Renal cortex interstitium (tissue), 15 donors: ENCODE results near the gene KATNIP. TPM values are rescaled to one million over a fixed set of nuclear protein-coding genes. Genes with fewer than 3 reads are reported as not detected.

Experiments
- DNase-seq, 11 donors: peaks; one replicate each; pipeline ENCODE4 v3.0.0-alpha.2; 2013; ENCODE audit warnings: low read depth in 9 of 11, low spot score in 4 of 11; ENCODE audit errors: extremely low read depth in 1 of 11
- long read RNA-seq, 16 experiments: transcript quantifications; one replicate each; lab custom pipeline, GENCODE V29; 2026
- polyA plus RNA-seq, 3 donors: library from polyadenylated mRNA; unstranded; fragments of 120-200 nt; gene quantifications; one replicate each; pipeline ENCODE4 v1.2.1, GENCODE V29; 2013; ENCODE audit not compliant: insufficient read length in 3 of 3

KATNIP gene
- polyA plus RNA-seq = 10 to 100 TPM; 19.7 to 27.6 (median 23.3) TPM
- long read RNA-seq, donor 1, partial matches to known transcripts = 0 of 3 reads
- long read RNA-seq, donor 1, other reads (novel, unspliced or antisense) = 0 of 3 reads
- long read RNA-seq, donor 2, partial matches to known transcripts = 0 of 1 reads
- long read RNA-seq, donor 2, other reads (novel, unspliced or antisense) = 0 of 1 reads
- long read RNA-seq, donor 3 = 0 reads
- long read RNA-seq, donor 4 = 0 reads
- long read RNA-seq, donor 5 = 0 reads
- long read RNA-seq, donor 6, partial matches to known transcripts = 0 of 1 reads
- long read RNA-seq, donor 6, other reads (novel, unspliced or antisense) = 0 of 1 reads
- long read RNA-seq, donor 7 = 0 reads
- long read RNA-seq, donor 8 = 0 reads
- long read RNA-seq, donor 9, partial matches to known transcripts = 0 of 3 reads
- long read RNA-seq, donor 9, other reads (novel, unspliced or antisense) = 0 of 3 reads
- long read RNA-seq, donor 10 = 0 reads
- long read RNA-seq, donor 11 = 0 reads
- long read RNA-seq, donor 12, partial matches to known transcripts = 0 of 1 reads
- long read RNA-seq, donor 12, other reads (novel, unspliced or antisense) = 0 of 1 reads
- long read RNA-seq, donor 13 = 0 reads
- long read RNA-seq, donor 14 = 0 reads
- long read RNA-seq, donor 15 = 0 reads
- long read RNA-seq, donor 16, partial matches to known transcripts = 0 of 4 reads
- long read RNA-seq, donor 16, other reads (novel, unspliced or antisense) = 0 of 4 reads

DNA sequence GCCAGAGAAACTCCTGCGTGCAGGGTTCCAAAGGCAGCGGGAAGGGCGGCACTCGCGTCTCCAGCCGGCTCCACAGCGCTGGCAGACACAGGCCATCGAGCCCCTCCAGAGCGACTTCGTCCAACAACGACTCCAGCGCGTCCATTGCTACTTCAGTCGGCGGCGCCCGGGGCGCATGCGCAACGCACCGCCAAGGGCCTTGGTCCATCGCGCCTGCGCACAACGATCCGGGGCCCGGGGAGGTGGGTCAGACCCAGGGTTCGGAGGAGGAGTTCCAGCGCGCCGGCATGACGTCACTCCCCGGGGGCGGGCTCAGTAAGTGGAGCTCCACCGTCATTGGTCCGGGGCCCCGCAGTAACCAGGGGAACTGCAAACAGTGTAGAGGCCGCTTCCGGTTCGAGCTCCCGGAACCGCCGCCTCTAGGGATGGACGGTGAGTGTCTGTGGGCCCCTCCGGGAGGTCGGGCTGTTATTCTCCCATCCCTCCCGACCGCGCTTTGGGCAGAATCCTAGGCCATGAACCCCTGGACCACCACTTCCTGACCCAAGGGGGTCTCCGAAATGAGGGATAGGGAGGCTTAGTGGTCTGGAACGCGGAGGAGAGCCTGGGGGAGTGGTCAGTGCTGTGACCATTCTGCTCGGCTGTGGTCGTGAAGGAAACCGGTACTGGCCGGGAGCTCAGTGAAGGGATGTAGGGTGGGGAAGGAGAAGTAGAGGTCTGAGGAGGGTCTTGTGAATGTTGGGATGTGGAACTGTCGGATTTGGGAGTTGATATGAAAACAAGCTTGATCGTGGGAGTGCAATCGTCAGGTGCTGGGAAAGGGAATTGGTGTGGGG is at the start of gene KATNIP, which contains the start of gene GTF3C1:
TSS of gene KATNIP (plus strand) at position 399 of the 836 bp plus-strand sequence. CDS start at position 426, 27 bp downstream.
TSS of gene GTF3C1 (minus strand) at position 168 of the 836 bp plus-strand sequence. CDS start at position 145, 23 bp downstream.
- peak; percentile 96 to 100 (median 98) for DNase-seq

GRCh38 chr16:27500801-27501200 is 49.1 kb upstream of the KATNIP start:
- no peak for DNase-seq

- no peak for DNase-seq
These were observed 46.3 kb upstream of the KATNIP start for GRCh38 chr16:27503662-27504061.

DNA sequence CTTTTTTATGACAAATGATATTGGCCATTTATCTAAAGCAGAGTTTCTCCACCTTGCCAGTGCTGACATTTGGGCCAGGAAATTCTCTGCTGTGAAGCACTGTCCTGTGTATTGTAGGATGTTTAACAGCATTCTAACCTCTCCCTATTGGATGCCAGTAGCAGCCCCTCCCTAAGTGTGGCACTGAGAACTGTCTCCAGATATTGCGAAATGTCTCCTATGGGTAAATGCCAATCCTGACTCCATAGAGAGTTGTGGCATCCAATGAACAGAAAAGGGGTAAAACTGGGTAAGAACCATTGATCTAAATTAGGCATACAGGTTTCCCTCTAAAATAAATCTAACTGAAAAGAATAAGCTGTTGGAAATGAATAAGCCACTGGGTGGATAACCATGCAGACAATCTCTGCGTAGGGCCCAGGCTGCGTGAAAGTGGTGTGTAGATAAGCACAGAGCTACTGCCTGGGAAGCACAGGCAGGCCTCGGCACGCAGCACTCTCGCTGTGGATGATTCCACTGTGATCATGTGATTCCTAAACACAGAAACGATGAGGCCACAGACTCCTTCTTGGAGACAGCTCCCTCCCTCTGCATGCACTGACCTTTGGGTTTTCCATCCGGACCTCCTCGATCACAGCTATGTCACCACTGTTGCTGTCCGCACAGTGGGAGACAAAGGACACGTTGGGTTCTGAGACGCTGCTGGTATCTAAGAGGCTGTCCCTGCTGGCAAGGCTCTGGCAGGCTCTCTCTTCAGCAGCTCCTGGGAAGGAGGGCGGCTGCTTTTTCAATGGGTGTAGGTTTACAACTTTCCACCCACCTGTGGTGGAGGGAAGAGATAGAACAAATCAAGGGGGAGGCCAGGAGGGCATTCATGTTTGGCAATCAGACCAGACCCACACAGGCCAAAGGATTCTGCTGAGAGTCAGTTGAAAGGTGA is 44.4 kb upstream of the KATNIP start:
- DNase-seq = no peak

GRCh38 chr16:27506771-27507170 is 43.2 kb upstream of the KATNIP start:
- no peak for DNase-seq

DNA sequence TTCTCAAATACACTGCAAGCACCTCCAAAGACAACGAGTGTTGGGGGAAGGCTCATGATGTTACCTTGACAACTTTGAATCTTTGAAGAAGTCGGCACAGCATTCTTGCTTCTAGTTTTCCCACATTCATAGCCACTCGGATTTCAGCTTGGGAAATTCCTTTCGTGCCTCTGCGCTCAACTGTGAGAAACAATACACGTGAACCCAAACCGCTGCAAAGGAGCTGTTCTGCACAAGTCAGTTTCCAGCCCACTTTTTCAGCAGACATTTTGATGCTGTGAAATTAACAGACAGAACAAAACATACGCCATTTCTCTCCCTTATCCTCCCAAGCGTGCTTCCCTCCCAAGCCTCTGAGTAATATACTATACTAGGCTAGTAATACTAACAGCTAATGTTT is 41.5 kb upstream of the KATNIP start:
- DNase-seq = peak in 9 of 11 donors; percentile 21 to 81 (median 54)

DNA sequence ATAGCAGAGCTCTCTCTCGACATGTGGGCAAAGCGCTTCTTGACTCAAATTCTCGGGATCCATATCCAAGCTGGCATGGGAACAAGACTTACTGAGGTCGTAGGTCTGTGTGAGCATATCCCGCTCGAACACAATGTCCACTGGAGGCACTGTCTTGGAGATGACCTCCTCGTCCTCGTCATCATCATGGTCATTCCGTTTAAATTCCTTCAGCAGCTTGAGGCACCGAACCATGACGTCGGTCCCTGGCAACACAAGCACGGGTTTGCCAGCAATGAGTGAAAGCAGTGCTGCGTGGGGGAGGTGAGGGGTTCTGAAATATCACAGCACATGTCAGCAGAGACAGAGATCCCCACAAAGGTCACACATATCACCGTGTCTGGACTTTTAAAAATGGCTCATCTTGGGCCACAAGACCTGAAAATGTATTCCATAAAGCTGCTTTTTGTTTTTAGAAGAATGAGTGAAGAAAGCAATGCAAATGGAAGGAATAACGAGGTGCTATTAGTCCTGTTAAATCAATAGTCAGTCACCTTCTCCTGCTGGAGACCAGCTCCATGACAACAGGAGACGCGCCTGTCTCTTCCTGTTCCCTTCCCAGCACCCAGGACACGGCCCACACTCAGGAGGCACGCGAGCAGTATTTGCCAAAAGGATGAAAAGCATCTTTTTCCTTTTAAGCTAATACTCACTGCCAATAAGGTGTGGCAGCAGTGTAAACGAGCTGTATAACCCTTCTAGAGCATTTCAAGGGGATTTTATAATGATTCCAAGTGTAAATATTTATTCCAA is 38.1 kb upstream of the KATNIP start:
- peak in 10 of 11 donors; percentile 35 to 87 (median 68) for DNase-seq

DNA sequence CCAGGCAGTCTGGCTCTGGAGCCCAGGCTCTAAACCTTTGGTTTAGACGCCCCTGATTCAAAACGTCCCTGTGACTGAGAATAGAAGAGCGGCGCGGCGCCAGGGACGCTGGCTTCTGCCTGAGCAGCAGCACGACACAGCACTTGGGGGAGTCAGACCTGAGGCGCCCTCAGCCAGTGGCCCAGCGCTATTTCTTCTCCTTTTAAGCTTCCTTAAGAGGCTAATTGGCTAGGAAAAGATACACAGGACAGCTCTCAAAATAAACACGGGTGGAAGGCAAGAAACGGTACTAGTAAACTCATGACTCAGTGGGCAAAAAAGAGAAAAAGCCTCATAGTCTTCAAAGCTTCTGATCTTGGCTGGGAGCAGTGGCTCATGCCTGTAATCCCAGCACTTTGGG is 35.1 kb upstream of the KATNIP start:
- no peak for DNase-seq

DNA sequence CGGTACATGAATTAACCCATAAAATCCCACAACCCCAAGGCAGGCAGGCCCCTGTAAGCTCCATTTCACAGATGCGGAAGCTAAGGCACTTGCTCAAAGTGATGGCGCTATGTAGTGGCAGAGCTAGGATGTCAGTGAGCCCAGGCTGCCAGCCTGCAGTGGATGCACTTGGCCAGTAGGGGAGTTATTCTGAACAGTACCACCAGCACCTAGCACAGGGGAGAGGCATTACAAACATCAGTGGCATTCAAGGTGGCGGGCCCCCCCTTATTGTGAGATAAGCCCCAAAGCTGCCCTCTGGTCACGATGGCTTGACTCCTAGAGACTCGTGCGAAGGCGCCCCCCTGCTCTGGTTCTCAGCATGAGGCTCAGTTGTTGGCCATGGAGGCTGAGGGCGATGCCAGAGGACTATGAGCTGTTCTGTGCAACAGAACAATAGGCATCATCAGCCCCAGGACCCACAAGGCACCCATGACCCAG is 34.0 kb upstream of the KATNIP start:
- DNase-seq = no peak

- DNase-seq = no peak
These were observed 33.6 kb upstream of the KATNIP start for GRCh38 chr16:27516365-27516764.

DNA sequence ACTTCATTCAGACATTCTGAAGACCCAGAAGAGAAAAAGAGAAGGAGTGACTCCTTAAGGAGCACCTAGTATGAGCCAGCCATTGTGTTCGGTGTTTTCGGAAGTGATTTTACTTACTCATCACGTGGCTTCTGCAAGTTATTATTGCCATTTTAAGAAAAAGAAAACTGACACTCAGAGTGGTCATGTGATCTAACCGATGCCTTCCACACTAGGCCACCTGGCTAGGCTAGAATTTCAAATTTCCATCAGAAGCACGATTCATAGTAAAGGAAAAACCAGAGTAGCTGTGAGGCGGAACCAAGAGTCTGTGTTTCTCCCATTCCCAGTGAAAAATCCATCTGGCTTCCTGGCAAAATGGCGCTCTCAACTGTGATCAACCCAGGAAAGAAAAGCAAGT is 32.3 kb upstream of the KATNIP start:
- DNase-seq = no peak

DNA sequence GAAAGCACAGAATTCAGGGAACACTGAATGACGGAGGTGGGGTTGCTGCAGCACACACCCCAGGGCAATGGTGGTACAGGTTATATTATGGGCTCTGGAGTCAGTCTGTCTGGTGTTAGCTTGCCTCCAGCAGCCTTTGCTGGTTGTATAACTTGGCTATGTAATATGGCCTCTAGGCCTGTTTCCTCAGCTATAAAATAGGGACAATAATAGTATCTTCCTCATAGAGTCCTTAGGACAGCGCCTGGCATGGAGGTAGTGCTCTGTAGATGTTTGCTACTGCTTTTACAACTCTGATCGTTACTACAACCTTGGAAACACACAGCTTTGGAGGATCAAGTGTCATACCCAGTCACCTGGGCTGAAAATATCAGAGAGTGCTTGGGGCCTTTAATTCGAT is 31.7 kb upstream of the KATNIP start:
- DNase-seq = no peak

DNA sequence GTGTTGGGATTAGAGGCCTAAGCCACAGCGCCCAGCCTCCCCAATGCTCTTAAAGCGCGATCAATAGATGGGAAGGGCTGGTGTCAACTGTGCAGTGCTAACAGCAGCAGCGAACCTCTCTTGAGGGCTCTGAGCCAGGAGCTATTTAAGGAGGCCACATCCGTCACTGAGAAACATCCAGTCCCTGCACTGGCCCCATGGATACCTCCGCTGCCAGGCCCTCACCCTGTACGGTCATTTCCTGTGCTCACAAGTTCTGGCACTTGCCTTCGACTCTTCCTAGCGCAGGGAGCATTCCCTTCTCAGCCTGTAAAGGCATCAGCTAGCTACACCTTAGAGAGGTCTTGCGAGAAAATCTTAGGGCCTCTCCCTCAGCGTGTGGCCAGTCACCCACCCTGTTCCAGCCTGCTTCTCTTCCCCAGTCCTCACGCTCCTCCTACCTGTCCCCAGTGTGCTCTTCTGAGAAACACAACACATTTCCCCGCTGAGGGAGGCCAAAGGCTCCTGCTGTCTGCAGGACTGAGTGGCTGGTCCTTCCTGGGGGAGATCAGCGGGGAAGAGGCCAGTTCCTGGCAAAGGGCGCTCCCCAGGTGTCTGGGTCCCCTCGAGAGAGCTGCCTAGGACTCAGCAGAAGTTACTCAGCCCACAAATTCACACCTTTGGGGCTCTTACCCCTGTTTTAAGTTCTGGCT is 28.8 kb upstream of the KATNIP start:
- DNase-seq = no peak

- DNase-seq = no peak
These were observed 27.7 kb upstream of the KATNIP start for GRCh38 chr16:27522173-27522707.

- DNase-seq = no peak
These were observed 23.8 kb upstream of the KATNIP start for GRCh38 chr16:27526180-27526579.

- no peak for DNase-seq
These were observed 21.6 kb upstream of the KATNIP start for GRCh38 chr16:27528294-27528693.

DNA sequence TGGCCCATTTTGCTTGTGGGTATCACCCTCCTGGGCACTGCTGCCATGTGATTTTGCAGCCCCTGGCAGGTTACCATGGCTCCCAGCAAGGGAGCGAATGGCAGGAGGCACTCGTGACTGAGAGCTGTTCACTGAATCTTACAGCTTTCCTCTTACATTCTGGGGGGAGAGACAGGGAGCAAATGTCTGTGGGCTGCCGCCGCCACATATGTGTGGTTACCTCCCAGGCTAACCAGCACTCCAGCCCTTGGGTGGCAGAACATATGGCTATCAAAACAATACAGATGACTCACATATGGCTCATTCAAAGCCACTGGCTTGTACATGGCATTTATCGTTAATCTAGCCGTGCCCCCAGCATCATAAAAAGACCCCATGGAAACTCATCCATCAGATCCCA is 20.0 kb upstream of the KATNIP start:
- no peak for DNase-seq
